GM12878 (cell line): ENCODE data around the gene STEAP1B.

Experiments used
- CEBPB ChIP-seq, 2 experiments: fragments of 150-350 bp in 1 of 2; IDR thresholded peaks; 2 replicates each; pipeline ENCODE4 v1.6.1; 2012 to 2014; ENCODE audit warnings: low read depth in 2 of 2, low read length in 2 of 2, borderline replicate concordance in 1 of 2, inconsistent platforms in 1 of 2
- RAD21 ChIP-seq: IDR thresholded peaks from 2 replicates; pipeline ENCODE4 v1.6.1; 2011; ENCODE audit warnings: mild to moderate bottlenecking, low read depth, low read length, moderate library complexity; ENCODE audit not compliant: insufficient read depth
- TF ChIP-seq, protein P1 (sequence below), 3 experiments: IDR thresholded peaks in 2 of 3; conservative IDR thresholded peaks in 1 of 3; 2 replicates each; pipeline ENCODE4 v1.5.1; 2011; ENCODE audit warnings: low read depth in 3 of 3, low read length in 3 of 3, mild to moderate bottlenecking in 3 of 3, control low read depth in 2 of 3, moderate library complexity in 2 of 3, inconsistent platforms in 1 of 3, mixed read lengths in 1 of 3; ENCODE audit not compliant: control insufficient read depth in 2 of 3, insufficient read depth in 1 of 3; ENCODE audit errors: extremely low read depth in 1 of 3

DNA sequence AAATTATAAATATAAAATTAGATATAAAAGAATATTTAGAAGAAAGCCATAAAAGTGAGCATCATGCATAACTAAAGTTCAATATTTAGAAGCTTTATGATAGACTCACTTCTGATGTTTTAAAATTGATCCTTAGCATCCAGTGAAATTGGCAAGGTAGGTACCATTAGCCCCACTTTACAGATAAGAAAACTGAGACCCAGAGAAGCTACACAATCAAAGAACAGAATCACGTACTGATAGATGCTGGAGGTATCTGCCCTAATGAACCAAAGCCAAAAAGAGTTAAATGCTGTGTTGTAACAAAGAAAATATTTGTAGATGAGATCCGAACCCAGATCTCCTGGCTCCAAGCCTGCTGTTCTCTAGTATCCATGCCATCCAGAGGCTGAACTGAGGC lies 100.4 kb downstream of the STEAP1B start:
- TF ChIP-seq CEBPB (IDR thresholded peaks at IDR 0.05; ENCODE audit: borderline replicate concordance in 1 of 2, low read depth in 2 of 2, low read length in 2 of 2) (no peak), RAD21 (no peak)
- TF ChIP-seq, protein P1, sequence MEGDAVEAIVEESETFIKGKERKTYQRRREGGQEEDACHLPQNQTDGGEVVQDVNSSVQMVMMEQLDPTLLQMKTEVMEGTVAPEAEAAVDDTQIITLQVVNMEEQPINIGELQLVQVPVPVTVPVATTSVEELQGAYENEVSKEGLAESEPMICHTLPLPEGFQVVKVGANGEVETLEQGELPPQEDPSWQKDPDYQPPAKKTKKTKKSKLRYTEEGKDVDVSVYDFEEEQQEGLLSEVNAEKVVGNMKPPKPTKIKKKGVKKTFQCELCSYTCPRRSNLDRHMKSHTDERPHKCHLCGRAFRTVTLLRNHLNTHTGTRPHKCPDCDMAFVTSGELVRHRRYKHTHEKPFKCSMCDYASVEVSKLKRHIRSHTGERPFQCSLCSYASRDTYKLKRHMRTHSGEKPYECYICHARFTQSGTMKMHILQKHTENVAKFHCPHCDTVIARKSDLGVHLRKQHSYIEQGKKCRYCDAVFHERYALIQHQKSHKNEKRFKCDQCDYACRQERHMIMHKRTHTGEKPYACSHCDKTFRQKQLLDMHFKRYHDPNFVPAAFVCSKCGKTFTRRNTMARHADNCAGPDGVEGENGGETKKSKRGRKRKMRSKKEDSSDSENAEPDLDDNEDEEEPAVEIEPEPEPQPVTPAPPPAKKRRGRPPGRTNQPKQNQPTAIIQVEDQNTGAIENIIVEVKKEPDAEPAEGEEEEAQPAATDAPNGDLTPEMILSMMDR (IDR thresholded peaks at IDR 0.05 in 2 of 3, conservative IDR thresholded peaks at IDR 0.05 in 1 of 3; ENCODE audit: control insufficient read depth in 2 of 3, extremely low read depth in 1 of 3, insufficient read depth in 1 of 3, low read depth in 3 of 3, low read length in 3 of 3), result no peak
